Germinal center (tissue), 1 donor: Measurements from ENCODE around the gene SNN.

Source experiments
- DNase-seq: peaks from one replicate; pipeline ENCODE4 v3.0.0; 2012; ENCODE audit warnings: mixed read lengths, low spot score

The SNN gene

DNA sequence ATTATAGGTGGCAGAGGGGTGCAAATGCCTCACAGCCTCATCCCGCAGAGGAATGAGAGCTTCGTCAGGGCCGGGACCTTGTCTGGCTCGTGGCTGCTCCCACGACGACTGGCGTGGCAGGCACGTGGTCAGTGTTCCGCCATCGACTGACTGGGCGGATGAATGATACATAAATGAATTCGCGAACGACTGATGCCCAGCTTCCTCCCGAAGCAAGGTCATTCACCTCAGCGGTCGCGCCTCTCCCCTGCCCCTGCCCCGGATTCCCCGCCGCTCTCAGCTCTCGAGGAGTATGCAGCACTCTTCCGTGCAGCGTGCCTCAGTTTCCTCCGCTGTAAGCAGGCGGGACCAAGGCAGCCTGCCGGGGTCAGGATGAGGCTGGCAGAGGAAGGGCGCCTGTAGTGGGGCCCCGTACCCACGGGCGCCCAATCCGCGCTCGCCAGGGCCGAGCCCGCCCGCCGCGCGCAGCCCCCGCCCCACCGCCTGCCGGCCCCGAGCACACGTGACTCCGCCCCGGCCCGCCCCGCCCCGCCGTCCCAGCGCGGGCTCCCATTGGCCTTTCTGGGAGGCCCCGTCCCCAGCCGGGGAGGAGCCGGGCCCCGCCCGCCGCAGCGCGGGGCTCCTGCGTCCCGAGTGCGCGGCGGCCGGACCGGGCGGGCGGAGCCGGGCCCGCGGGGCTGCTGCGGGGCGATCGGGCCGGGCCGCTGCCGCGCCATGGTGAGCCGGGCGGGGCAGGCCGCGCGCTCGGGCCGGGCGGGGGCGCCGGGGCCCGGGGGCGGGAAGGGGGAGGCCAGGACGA, at the start of gene SNN:
SNN (plus strand) TSS at position 632 of the 799 bp plus-strand sequence. CDS start 7,605 bp downstream, outside the sequence.
- DNase-seq: peak; percentile 97

DNA sequence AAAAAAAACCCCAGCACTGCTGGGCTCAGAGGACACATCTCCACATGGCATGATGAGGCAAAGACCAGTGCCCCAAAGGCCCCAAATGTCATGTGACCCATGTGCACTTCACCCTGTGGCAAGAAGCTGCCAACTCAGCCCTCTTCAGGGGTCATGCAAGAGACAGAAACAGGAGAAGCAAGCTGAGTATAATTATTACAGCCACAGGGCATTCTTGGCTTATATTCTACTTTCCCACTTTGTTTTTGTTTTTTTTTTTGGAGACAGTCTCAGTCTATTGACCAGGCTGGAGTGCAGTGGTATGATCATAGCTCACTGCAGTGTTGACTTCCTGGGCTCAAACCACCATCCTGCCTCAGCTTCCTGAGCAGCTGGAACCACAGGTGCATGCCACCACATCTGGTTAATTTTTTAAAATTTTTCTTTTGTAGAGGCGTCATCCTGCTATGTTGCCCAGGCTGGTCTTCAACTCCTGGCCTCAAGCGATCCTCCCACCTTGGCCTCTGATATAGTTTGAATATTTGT, 48.9 kb upstream of the SNN start:
- DNase-seq: peak; percentile 41

DNA sequence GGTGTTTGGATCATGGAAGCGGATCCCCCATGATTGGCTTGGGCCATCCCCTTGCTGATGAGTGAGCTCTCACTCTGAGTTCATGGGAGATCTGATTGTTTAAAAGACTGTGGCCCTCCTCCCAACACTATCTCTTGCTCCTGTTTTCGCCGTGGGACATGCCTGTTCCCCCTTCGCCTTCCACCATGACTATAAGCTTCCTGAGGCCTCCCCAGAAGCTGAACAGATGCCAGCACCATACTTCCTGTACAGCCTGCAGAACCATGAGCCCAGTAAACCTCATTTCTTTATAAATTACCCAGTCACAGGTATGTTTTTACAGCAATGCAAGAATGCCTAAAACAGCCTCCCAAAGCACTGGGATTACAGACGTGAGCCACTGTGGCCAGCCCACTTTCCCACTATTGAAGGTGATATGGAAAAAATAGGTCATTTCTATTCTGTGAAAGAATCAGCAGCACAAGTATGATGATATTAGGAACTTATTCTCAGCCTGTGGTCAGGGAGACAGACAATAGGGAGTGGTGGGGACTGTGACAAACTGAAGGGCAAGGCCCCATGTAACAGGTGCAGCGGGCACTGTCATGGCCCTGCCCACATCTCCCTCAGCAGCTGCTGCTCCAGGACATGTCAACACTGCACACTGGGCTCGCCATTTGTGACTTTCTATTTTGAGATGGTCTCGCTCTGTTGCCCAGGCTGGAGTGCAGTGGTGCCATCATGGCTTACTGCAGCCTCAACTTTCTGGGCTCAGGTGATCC, 47.8 kb upstream of the SNN start:
- DNase-seq: no peak

DNA sequence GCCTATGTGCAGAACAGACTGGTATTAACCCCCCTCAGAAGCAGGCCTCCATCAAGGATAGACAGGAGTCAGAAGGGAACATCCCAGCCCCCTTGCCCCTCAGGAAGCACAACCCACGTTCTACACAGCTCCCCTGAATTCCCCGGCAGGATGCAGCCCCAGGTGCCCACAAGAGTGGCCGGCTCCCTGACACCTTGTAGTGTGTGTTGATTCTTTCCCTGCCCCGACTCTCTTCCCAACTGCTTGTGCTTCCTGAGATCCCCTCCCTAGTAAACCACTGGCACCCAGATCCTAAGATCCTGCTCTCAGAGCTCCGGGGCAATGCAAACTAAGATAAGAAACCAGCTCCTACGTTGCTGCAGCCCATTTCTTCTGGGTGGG, 46.7 kb upstream of the SNN start:
- no peak for DNase-seq

DNA sequence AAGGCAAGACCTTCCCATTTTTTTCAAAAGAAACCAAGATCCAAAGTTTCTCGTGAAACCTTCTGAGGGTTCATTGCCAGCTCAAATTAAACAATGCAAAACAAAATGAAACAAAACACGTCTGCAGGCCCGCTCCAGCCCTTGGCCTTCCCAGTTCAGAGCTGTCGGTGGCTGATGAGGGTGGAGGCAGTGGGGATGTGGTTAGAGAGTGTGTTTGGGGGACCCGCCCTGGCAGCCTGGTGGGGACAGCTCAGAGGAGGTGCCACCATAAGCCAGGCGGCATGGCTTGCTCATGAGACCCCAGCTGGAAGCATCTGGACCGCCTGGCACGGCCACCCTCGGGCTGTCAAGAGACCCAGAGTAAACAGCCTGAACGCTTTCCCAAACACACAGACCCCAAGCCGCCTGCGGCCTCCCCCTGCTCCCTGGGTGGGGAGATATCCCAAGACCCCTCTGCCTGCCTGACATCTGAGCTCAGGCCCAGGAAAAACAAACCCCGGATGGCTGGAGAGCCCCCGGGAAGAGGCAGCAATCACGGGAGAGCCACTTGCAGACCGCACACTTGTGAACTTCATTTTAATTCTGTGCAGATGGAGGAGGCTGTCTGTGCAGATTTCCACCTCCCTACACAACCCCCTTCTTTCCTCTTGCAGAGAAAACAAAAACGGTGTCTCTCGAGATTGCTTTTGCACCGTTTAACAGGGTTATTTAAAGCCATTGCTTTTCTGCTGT, 46.2 kb upstream of the SNN start:
- peak; percentile 58 for DNase-seq

DNA sequence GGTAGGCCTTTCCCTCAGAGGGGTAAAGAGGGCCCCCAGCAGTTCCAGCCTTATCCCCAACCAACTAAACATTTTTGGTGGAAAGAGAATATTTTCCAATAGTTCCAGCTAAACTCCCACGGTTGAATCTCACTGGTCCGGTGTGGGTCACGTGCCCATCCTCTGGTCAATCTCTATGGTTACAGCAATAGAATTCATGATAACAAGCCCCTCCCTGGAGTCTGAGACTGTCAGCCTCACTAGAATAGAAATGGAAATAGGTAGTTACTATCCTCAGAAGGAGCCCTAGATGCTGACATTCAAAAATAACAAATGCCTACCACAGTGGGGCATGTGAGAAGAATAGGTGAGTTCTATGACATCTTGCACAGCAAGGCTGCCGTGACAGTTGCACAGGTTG, 44.0 kb upstream of the SNN start:
- DNase-seq: no peak

DNA sequence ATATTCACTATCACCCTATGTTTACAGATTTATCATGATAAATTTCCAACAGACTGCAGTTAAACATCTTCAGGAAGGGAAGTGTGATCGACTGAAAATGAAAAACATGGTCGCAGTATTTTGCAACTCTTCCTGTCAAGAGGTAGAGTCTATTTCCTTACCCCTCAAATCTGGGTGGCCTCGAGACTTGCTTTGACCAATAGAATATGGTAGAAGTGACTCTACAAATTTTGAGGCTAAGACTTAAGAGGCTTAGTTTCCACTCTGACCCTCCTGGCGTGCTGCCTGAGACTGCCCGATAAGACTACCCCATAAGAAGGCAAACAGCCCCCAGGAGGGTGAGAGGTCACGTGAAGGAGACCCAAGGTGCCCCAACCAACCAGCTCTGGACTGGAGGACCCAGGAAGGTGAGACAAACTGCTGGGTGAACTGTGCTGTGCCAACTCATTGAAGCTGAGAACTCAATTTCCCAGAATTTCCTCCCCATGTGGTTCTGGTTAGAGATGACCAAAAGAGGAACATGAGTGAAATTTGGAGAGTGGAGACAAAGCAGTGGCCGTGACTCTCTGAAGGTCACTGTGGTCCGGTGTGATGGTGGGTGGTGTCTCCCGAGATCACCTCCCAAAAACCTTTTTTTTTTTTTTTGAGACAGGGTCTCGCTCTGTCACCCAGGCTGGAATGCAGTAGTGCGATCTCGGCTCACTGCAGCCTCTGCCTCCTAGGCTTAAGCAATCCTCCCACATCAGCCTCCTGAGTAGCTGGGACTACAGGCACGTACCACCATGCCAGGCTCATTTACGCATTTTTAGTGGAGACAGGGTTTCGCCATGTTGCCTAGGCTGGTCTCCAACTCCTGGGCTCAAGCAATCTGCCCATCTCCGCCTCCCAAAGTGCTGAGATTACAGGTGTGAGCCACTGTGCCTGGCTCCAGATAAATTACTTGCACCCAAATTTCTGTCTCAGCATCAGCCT, 43.3 kb upstream of the SNN start:
- DNase-seq: no peak

DNA sequence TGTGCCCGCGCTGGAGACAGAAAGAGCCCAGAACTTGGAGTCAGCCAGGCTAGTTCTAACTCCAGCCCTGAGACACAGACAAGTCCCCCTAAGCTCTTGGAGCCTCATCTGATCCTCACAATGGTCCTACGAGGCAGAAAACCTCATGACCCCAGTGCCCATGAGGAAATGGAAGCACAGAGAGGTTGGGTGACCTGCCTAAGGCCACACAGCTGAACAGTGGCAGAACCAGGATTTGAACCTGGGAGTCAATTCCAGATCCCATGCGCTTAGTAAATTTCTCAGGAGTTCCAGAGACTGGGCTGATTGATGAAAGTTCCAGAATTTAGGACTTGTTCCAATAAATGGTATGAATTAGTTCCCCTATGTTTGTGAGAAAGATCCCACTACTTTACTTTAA, 42.5 kb upstream of the SNN start:
- DNase-seq: no peak

DNA sequence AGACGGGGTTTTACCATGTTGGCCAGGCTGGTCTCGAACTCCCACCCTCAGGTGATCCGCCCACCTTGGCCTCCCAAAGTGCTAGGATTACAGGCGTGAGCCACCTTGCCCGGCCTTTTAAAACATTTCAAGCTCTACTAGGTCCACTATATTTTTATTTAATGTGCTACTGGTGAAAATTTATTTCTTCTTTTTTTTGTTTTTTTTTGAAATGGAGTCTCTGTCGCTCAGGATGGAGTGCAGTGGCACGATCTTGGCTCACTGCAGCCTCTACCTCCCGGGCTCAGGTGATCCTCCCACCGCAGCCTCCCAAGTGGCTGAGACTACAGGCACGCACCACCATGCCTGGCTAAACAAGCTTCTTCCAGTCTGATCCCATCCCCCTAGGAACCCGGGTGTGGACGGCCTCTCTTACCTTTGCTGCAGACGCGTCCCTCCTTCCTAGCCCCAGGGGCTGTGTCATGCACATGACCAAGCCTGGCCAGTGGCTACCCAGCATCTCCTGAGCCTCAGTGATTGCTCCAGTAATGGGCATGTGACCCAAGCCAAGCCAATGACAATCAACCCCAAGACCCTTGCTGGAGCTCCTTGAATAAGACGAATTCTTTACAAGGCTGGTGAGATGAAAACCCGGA, 41.5 kb upstream of the SNN start:
- no peak for DNase-seq

DNA sequence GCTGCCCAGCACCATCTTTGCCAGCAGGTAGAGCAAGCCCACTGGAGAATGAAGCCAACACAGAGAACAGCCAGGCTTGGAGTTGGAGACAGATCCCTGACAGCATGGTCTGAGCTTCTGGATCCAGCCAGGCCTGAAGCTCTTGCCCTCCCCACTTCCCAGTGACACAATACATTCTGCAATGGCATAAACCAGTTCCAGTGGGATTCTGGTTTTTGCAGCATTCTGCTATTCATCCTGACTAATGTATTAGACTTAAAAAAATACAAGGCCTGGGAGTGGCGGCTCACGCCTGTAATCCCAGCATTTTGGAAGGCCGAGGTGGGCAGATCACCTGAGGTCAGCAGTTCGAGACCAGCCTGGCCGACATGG, 41.0 kb upstream of the SNN start:
- no peak for DNase-seq

DNA sequence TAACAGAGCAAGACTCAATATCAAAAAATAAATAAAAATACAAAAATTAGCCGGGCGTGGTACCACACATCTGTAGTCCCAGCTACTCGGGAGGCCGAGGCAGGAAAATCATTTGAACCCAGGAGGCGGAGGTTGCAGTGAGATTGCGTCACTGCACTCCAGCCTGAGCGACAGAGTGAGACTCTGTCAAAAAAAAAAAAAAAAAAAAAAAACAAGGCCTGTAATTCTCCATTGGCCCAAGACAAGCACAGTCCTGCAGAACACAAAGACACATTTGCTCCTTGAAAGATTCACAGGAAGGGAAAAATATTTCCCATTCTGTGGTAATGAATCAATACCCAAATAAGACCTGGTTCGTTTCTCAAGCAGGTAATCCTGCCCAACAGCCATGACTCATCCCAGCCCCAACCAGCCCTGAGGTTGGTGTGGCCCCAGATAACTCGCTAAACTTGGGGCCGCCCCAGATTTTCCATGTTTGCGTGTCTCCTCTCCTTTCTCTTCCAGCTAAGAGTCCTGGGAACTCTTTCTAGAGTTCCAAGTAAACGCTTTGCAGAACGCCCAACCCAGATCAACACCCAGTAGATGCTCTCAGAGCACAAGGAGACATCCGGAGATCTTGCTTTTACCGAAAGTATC, 40.3 kb upstream of the SNN start:
- DNase-seq: no peak

DNA sequence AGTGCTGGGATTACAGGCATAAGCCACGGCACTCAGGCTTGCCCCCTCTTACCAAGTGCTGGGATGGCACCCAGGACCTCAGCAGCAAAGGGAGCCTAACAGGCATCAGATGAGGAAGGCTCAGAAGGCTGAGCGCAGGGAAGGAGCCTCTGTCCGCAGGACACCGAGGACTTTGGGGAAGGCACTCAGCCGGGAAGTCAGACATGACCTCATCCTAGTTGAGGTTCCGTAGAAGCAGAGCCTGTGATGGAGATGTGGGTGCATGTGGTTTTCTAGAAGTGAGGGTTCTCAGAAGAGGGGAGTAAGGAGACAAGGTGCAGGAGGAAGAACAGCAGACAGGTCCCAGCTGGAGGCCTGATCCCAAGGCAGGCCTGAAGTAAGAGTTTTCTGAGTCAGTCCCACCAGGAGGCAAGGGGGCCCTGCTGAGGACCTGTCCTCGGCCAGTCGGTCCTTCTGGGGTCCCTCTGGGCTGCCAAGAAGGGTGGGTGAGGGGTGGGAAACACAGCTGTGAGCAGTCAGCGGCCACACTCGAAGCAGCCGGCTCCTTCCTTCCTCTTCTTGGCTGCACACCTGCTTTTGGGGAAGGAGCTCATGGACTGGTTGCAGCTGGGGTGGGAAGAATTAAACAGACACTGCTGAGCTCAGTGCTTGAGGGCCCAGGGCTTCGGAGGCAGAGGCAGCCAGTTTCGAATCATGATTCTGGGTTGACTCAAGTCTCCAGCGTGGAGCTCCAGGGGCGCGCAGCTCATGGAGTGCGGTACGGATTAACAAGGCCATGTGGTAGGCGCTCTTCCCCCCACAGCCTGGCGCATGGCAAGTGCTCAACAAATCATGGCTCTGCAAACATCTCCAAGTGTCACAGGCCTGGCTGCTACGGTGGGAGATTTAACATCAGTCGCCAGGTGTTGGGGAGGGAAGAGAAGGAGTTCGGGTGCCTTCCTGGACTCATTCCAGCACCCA, 38.9 kb upstream of the SNN start:
- DNase-seq: peak; percentile 47

DNA sequence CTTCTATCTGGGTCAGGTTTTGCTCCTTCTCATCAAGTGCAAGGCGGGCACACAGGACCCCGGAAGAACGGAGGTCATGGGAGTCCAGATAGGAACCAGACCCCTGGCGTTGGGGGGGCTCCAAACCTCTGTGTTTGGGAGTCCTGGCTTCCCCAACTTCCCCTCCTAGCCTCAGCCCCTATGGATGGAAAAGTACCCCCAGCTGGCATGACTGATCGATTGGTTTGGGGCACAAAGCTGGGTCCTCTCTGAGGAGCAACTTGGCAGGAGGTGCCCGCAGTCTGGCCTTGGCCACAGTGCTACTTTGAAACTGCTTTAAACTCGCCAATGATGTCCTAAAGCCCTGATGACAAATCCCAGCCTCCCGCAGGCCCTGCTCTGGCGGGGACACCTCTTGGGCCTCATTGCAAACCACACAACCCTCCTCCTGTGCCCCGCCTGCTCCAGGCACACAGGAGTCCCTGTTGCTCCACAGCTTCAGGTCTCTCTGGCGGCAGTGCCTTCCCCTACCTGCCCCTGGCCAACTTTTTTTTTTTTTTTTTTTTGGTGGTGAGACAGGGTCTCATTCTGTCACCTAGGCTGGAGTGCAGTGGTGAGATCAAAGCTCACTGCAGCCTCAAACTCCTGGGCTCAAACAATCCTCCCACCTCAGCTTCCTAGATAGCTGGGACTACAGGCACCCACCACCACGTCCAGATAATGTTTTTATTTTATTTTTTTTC, 38.0 kb upstream of the SNN start:
- DNase-seq: no peak

DNA sequence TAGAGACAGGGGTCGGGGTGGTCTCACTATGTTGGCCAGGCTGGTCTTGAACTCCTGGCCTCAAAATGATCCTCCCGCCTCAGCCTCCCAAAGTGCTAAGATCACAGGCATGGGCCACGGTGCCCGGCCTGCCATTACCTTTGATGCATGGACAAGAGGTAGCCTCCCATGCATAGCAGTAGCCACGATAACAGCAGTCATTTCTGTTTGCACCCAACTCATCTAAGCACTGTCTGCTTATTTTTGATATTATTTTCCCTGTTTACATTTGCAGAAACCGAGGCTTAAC, 37.5 kb upstream of the SNN start:
- DNase-seq: no peak

DNA sequence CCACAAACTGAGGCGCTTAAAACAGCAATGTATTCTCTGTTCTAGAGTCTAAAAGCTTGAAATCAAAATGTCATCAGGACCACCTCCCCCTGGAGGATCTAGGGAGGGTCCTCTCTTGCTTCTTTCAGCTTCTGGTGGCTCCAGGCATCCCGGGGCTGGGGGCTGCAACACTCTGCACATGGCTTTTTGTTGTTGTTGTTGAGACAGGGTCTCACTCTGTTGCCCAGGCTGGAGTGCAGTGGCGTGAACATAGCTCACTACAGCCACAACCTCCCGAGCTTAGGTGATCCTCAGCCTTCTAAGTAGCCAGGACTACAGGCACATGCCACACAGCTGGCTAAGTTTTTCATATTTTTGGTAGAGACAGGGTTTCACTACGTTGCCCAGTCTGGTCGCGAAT, 37.0 kb upstream of the SNN start:
- DNase-seq: no peak

DNA sequence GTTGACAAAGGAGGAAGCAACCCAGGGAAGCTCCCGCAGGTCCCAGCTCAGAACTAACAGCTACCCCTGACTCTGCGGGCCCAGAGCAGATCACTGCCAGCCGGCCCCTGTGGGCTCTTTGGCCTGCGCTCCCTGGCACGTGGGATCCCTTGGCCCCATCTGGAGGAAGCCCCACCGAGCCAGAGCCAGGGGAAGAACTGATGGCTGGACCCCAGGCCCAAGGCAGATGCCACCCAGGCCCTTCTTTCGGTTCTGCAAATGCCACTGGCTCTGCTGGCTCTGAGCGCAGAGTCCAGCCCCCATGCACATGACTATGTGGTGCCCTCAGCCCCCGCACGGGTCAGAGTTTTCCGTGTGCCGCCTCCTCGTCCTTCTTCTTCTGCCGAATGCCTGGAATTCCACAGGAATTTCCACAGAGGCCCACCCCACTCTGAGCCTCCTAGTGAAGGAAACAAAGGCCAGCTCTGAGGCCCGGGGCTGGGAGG, 35.8 kb upstream of the SNN start:
- no peak for DNase-seq

DNA sequence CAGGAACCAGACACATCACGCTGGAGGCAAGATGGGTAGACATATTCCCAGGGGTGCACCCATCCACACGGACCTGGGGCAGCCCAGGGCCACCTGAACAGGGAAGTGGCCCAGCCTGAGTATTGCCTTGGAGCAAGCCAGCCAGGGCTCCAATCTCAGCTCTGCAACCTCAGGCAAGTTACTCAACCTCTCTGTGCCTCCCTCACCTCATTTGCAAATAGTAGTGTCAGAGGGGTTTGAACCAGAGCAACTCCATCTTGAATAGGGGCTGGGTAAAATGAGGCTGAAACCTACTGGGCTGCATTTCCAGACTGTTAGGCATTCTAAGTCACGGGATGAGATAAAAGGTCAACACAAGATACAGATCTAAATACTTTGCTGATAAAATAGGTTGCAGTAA, 35.1 kb upstream of the SNN start:
- no peak for DNase-seq

DNA sequence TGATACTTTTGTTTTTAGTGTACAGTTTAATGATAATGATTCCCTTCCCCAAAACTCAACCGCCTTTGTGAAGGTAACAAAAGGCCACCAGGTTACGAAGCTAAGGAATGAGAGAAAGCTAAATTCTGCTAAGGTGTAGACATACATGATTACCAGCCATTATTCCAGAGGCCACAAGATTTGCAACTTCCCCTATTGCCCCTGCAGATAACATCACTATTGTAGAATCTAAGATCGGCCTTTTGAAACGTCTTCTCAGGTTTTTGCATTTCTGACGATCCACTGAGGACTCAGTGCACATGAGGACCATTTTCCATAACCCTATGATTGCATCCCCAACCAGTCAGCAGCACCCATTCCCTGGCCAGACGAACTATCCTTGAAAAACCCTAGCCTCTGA, 33.9 kb upstream of the SNN start:
- DNase-seq: no peak
